ENCODE results near the gene TECPR2. TPM values are rescaled to one million over a fixed set of nuclear protein-coding genes. Genes with fewer than 3 reads are reported as not detected.

TECPR2 gene
- total RNA-seq, 1 donor from 2014 or later, result 27.0 TPM

DNA sequence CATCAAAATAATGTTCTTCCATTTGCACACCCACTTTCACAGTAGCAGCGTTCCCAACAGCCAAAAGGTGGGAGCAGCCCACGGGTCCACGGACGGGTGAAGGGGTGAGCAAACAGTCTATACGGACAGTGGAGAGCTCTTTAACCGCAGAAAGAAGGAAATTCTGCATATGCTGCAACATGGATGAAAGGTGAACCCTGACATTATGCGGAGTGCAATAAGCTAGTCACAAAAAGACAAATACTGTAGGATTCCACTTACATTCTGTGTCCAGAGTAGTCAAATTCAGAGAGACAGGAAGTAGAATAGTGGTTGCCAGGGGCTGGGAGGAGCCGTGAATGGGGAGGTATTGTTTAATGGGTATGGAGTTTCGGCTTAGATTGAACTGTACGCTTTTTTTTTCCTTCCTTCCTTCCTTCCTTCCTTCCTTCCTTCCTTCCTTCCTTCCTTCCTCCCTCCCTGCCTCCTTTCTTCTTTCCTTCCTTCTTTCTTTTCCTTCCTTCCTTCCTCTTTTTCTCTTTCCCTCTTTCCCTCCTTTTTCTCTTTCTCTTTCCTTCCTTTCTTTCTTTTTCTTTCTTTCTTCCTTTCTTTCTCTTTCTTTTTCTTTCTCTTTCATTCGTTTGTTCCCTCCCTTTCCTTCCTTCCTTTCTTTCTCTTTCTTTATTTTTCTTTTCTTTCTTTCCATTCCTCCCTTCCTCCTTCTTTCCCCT lies 162.6 kb downstream of the TECPR2 start:
- H3K36me3 Mint-ChIP-seq (ENCODE audit: low read depth), result no peaks in the 10 kb centered on the region
- H3K27ac Mint-ChIP-seq (ENCODE audit: unreplicated experiment), result peak overlapping the region; percentile 76
- DNase-seq (ENCODE audit: low read depth, low spot score), result no peak
- no peaks in the 10 kb centered on the region for H3K27me3 Mint-ChIP-seq (ENCODE audit: low read depth)
- TF ChIP-seq, protein P1, sequence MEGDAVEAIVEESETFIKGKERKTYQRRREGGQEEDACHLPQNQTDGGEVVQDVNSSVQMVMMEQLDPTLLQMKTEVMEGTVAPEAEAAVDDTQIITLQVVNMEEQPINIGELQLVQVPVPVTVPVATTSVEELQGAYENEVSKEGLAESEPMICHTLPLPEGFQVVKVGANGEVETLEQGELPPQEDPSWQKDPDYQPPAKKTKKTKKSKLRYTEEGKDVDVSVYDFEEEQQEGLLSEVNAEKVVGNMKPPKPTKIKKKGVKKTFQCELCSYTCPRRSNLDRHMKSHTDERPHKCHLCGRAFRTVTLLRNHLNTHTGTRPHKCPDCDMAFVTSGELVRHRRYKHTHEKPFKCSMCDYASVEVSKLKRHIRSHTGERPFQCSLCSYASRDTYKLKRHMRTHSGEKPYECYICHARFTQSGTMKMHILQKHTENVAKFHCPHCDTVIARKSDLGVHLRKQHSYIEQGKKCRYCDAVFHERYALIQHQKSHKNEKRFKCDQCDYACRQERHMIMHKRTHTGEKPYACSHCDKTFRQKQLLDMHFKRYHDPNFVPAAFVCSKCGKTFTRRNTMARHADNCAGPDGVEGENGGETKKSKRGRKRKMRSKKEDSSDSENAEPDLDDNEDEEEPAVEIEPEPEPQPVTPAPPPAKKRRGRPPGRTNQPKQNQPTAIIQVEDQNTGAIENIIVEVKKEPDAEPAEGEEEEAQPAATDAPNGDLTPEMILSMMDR (conservative IDR thresholded peaks at IDR 0.05), result no peak
- H3K4me1 Mint-ChIP-seq, result peaks cover 16% of the 10 kb centered on the region
- H3K4me3 Mint-ChIP-seq, result peak overlapping the region; percentile 94
- no peaks in the 10 kb centered on the region for H3K9me3 Mint-ChIP-seq

DNA sequence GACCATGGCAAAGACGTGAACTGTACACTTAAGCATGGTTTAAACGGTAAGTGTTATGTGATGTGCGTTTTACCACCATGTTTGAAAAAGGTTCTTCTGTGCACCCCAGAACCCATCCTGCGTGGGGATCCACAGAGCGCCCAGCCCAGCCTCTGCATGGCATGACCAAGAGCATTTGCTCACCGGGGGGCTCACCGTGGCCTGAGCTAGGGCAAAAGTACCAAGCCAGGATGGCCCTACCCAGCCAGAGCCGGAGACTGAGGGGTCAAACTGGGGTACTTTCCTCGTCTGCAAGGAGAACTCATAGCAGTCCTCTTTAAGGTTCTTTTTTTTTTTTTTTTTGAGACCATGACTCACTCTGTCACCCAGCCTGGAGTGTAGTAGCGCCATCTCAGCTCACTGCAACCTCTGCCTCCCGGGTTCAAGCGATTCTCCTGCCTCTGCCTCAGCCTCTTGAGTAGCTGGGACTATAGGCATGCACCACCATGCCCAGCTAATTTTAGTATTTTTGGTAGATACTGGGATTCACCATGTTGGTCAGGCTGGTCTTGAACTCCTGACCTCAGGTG lies 163.3 kb downstream of the TECPR2 start:
- Mint-ChIP-seq H3K27ac (ENCODE audit: unreplicated experiment) (peak overlapping the region; percentile 48), H3K4me3 (peak overlapping the region; percentile 94), H3K4me1 (peaks cover 16% of the 10 kb centered on the region), H3K27me3 (ENCODE audit: low read depth) (no peaks in the 10 kb centered on the region), H3K9me3 (no peaks in the 10 kb centered on the region), H3K36me3 (ENCODE audit: low read depth) (no peaks in the 10 kb centered on the region)
- TF ChIP-seq, protein P1 (conservative IDR thresholded peaks at IDR 0.05), result no peak
- no peak for DNase-seq (ENCODE audit: low read depth, low spot score)

DNA sequence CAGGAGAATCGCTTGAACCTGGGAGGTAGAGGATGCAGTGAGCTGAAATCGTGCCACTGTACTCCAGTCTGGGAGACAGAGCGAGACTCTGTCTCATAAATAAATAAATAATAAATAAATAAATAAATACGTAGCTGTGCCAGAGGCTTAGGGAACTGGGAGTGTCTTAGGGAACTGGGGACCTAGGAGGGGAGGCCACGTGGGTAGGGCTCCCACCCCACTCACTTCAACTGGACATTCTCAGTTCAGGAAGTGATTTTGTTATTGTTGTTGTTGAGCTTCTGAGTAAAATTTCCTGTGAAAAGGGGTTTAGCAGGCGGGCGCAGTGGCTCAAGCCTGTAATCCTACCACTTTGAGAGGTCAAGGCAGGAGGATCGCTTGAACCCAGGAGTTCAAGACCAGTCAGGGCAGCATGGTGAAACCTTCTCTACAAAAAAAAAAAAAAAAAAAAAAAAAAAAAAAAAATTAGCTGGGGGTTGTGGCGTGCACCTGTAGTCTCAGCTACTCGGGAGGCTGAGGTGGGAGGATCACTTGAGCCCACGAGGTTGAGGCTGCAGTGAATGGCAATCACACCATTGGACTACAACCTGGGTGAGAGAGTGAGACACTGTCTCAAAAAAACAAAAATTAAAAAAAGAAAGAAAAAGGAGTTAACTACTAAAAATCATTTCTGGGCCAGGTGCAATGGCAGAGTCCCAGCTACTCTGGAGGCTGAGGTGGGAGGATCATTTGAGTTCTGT lies 165.9 kb downstream of the TECPR2 start:
- H3K27me3 Mint-ChIP-seq (ENCODE audit: low read depth), result no peaks in the 10 kb centered on the region
- H3K4me1 Mint-ChIP-seq, result peaks cover 16% of the 10 kb centered on the region
- TF ChIP-seq, protein P1 (conservative IDR thresholded peaks at IDR 0.05), result no peak
- H3K9me3 Mint-ChIP-seq, result no peaks in the 10 kb centered on the region
- no peaks in the 10 kb centered on the region for H3K36me3 Mint-ChIP-seq (ENCODE audit: low read depth)
- no peak for DNase-seq (ENCODE audit: low read depth, low spot score)
- H3K4me3 Mint-ChIP-seq, result no peak overlapping the region
- H3K27ac Mint-ChIP-seq (ENCODE audit: unreplicated experiment), result no peak overlapping the region

DNA sequence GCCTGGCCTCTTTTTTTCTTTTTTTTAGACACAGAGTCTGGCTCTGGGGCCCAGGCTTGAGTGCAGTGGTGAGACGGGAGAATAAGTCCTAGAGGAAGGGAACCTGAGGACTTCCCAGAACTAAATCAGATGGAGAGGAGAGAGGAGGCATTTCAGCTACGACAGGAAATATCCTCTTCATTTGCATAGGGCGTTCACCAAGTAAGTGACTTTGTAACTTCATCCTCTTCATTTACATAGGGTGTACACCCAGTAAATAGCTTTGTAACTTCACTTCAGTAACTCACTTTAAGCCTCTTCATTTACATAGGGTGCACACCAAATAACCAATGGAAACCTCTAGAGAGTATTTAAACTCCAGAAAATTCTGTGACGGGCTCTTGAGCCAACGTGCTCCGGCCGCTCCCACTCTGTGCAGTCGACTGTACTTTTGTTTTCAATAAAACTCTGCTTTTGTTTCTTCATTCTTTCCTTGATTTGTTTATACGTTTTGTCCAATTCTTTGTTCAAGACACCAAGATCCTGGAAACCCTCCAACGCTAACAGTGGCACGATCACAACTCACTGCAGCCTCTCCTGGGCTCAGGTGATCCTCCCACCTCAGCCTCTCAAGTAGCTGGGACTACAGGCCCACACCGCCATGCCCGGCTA lies 168.2 kb downstream of the TECPR2 start:
- TF ChIP-seq, protein P1 (conservative IDR thresholded peaks at IDR 0.05), result no peak
- no peak overlapping the region for H3K27ac Mint-ChIP-seq (ENCODE audit: unreplicated experiment)
- H3K4me1 Mint-ChIP-seq, result peaks cover under 1% of the 10 kb centered on the region

DNA sequence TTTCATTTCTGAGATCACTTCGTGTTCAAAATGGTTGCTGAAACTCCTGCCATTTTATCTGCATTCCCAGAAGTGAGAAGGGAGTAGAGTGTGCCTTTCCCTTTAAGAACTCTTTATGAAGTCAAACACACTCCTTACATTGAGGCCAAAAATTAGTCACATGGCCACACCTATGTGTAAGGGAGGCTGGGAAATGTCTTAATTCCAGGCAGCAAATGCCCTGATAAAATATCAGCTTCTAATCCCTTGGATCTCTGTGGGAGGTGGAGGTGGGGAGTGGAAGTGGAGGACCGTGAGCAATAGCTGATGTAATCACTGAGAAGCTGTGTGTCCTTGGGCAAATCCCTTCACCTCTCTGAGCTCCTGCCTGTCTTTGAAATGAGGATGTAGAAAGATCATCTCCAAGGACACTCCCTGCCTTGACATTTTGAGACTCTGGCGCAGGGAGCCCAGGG lies 169.5 kb downstream of the TECPR2 start:
- Mint-ChIP-seq H3K27ac (ENCODE audit: unreplicated experiment) (no peak overlapping the region), H3K4me1 (no peaks in the 10 kb centered on the region), H3K27me3 (ENCODE audit: low read depth) (no peaks in the 10 kb centered on the region), H3K36me3 (ENCODE audit: low read depth) (no peaks in the 10 kb centered on the region), H3K4me3 (no peak overlapping the region), H3K9me3 (no peaks in the 10 kb centered on the region)
- TF ChIP-seq, protein P1 (conservative IDR thresholded peaks at IDR 0.05), result no peak
- DNase-seq (ENCODE audit: low read depth, low spot score), result no peak

More for the DNA sequence above, 168.2 kb downstream of the TECPR2 start:
- Mint-ChIP-seq H3K4me3 (no peak overlapping the region), H3K27me3 (ENCODE audit: low read depth) (no peaks in the 10 kb centered on the region), H3K9me3 (no peaks in the 10 kb centered on the region), H3K36me3 (ENCODE audit: low read depth) (no peaks in the 10 kb centered on the region)
- no peak for DNase-seq (ENCODE audit: low read depth, low spot score)
